ENCODE measurements around the gene RPH3AL. TPM values are rescaled to one million over a fixed set of nuclear protein-coding genes. Genes with fewer than 3 reads are reported as not detected.

Gene RPH3AL
- total RNA-seq, 4 donors from 2014 or later: 8.6 to 21.0 (median 17.4) TPM

- Histone ChIP-seq H3K9me3 (no peaks in the 10 kb centered on the region), H3K4me1 (peaks cover 0 to 27% (median 4%) of the 10 kb centered on the region in 3 donors), H3K4me3 (no peak overlapping the region), H3K27me3 (no peaks in the 10 kb centered on the region), H3K36me3 (no peaks in the 10 kb centered on the region), H3K27ac (no peak overlapping the region)
- TF ChIP-seq CTCF (IDR thresholded peaks at IDR 0.05): no peak
- no peak for TF ChIP-seq POLR2A (IDR thresholded peaks at IDR 0.05)
- TF ChIP-seq EP300 (IDR thresholded peaks at IDR 0.05): no peak
- no peak for TF ChIP-seq POLR2AphosphoS5 (IDR thresholded peaks at IDR 0.05)
- ATAC-seq: no peak
- 67 to 85% methylated on average over 8 to 9 of the region's 30 CpGs for WGBS, 2 donors (ENCODE audit: low coverage in 1 of 2)
These were observed 4.2 kb upstream of the RPH3AL start for GRCh38 chr17:356671-357434.

DNA sequence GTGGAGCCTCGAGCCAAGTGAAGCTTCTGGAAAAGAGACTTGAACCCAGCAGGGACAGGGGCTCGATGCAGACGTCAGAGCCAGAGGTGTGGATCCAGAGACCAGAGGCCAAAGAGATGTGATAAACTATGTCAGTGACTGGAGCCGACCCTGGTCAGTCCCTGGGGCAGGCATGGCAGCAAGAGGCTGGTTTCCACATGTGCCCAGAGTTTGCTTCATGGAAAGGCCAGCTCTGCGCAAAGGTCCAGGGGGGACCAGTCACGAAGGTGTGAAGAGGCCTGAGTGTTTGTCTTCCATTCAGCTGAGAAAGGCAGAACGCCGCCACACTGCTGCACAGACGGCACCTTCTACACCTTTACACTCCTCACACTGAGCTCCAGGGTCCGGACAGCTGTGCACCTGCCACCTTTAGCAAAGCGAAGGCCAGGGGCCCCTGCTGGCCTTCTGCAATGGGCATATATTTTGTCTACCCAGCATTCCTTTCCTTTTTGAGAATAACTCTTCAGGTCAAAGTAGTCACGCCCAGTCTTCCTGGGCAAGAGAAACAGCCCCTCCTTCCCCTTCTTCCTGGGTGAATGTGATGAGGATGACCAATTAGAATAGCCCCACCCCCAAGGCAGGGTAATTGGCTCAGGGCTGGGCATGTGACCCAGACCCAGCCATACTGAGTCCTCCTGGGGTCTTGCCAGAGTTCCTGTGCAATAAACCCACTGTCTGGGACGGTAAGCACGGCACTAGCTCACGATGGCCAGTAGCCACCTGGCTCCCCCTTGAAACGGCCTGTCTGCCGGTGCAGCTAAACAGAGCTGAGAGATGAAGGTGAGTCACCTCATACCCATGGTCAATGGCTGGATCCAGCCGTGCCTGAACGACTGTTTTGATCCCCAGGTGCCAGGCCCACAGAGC, 2.3 kb upstream of the RPH3AL start:
- peaks cover 0 to 45% (median 8%) of the 10 kb centered on the region in 3 donors for H3K4me1 ChIP-seq
- WGBS, 2 donors (ENCODE audit: low coverage in 1 of 2): 77 to 89% methylated on average over 7 to 9 of the region's 19 CpGs
- H3K27me3 ChIP-seq: no peaks in the 10 kb centered on the region
- H3K4me3 ChIP-seq: no peak overlapping the region
- no peaks in the 10 kb centered on the region for H3K36me3 ChIP-seq
- H3K9me3 ChIP-seq: no peaks in the 10 kb centered on the region
- TF ChIP-seq POLR2A (IDR thresholded peaks at IDR 0.05) (no peak), CTCF (IDR thresholded peaks at IDR 0.05) (no peak), EP300 (IDR thresholded peaks at IDR 0.05) (no peak)
- no peak for ATAC-seq
- H3K27ac ChIP-seq: no peak overlapping the region

DNA sequence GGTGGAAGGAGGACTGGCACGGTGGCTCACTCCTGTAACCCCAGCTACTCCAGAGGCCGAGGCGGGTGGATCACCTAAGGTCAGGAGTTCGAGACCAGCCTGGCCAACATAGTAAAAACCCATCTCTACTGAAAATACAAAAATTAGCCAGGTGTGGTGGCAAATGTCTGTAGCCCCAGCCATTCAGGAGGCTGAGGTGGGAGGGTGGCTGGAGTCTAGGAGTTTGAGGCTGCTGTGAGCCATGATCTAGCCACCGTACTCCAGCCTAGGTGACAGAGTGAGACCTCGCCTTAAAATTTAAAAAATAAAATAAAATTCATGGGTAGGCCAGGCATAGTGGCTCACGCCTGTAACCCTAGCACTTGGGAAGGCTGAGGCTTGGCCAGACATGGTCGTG, 1.2 kb upstream of the RPH3AL start:
- H3K4me1 ChIP-seq: peaks cover 0 to 56% (median 12%) of the 10 kb centered on the region in 3 donors
- H3K27me3 ChIP-seq: no peaks in the 10 kb centered on the region
- no peaks in the 10 kb centered on the region for H3K9me3 ChIP-seq
- no peak overlapping the region for H3K4me3 ChIP-seq
- no peak for ATAC-seq
- TF ChIP-seq POLR2AphosphoS5 (IDR thresholded peaks at IDR 0.05): no peak
- TF ChIP-seq CTCF (IDR thresholded peaks at IDR 0.05): no peak
- no peak for TF ChIP-seq POLR2A (IDR thresholded peaks at IDR 0.05)
- TF ChIP-seq EP300 (IDR thresholded peaks at IDR 0.05): no peak
- 100% methylated on average over 3 to 4 of the region's 8 CpGs for WGBS, 2 donors (ENCODE audit: low coverage in 1 of 2)
- H3K36me3 ChIP-seq: no peaks in the 10 kb centered on the region
- H3K27ac ChIP-seq: peak overlapping the region in 1 of 4 donors; percentile 78

DNA sequence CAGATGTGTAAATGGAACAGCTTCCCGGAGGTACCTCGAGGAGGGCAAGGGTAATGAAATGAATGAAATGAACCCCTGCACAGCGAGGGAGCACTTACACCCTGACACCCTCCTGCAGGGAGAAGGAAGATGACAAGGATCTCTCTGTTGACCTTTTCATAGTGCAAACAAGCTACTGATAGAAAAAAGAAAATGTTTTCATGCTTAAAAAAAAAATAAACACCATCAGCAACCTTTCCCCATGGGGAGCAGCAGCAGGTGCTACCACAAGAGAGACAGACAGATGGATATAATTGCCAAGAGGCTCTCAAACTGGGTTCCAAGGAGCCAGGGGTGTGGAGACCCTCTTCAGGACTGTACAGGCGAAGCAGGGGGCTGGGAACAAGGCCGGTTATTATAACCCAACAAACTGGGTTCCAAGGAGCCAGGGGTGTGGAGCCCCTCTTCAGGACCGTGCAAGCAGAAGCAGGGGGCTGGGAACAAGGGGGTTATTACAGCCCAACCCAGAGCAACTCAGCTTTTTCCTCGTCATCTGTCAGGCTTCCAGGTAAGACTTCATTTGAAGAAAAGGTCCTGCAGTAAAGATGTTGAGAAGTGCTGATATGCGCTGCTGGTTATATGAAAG, 718 bp upstream of the RPH3AL start:
- Histone ChIP-seq H3K27me3 (no peaks in the 10 kb centered on the region), H3K36me3 (no peaks in the 10 kb centered on the region), H3K27ac (peak overlapping the region in 3 of 4 donors; percentile 74 to 78 (median 77)), H3K9me3 (no peaks in the 10 kb centered on the region), H3K4me1 (peaks cover 0 to 59% (median 15%) of the 10 kb centered on the region in 3 donors), H3K4me3 (no peak overlapping the region)
- no peak for ATAC-seq
- TF ChIP-seq POLR2AphosphoS5 (IDR thresholded peaks at IDR 0.05): no peak
- no peak for TF ChIP-seq CTCF (IDR thresholded peaks at IDR 0.05)
- WGBS, 2 donors (ENCODE audit: low coverage in 1 of 2): 66 to 68% methylated on average over 7 to 8 of the region's 8 CpGs

Measured in gastroesophageal sphincter (tissue), 4 donors.